GM23338 (cell line): ENCODE data around the gene TTLL9. TPM values are rescaled to one million over a fixed set of nuclear protein-coding genes. Genes with fewer than 3 reads are reported as not detected.

Experiments
- ATAC-seq: fragments of 200-7000 bp; cut with Tn5 transposase; 3 replicates; pipeline ENCODE4 v1.9.1; 2020
- DNase-seq: peaks from one replicate; pipeline ENCODE4 v3.0.0-alpha.2; 2015; ENCODE audit warnings: low spot score
- H2AFZ ChIP-seq: fragments of 200-600 bp; sonication (generic); 2 replicates; pipeline ENCODE4 v1.8.0; 2016; ENCODE audit warnings: antibody characterized with exemption, mild to moderate bottlenecking, moderate library complexity
- H3F3A ChIP-seq: fragments of 200-600 bp; sonication (generic); replicated peaks from 2 replicates; pipeline ENCODE4 v1.8.0; 2017; ENCODE audit warnings: antibody characterized with exemption, mixed run types, low read depth
- H3K27ac ChIP-seq: fragments of 200-600 bp; sonication (generic); 2 replicates; pipeline ENCODE4 v1.6.1; 2016; ENCODE audit warnings: low read depth
- H3K27me3 ChIP-seq: fragments of 200-600 bp; sonication (generic); 2 replicates; pipeline ENCODE4 v1.8.0; 2016; ENCODE audit warnings: mild to moderate bottlenecking, mixed run types, moderate library complexity; ENCODE audit not compliant: insufficient read depth
- H3K36me3 ChIP-seq: fragments of 200-600 bp; sonication (generic); 2 replicates; pipeline ENCODE4 v1.8.0; 2016; ENCODE audit warnings: mild to moderate bottlenecking; ENCODE audit not compliant: insufficient read depth
- H3K4me1 ChIP-seq: fragments of 200-600 bp; sonication (generic); 2 replicates; pipeline ENCODE4 v1.8.0; 2016; ENCODE audit warnings: mild to moderate bottlenecking, moderate library complexity; ENCODE audit not compliant: insufficient read depth
- H3K4me2 ChIP-seq: fragments of 200-600 bp; sonication (generic); 2 replicates; pipeline ENCODE4 v1.7.1; 2017; ENCODE audit warnings: mixed run types
- H3K4me3 ChIP-seq: fragments of 200-600 bp; sonication (generic); 2 replicates; pipeline ENCODE4 v1.6.1; 2016; ENCODE audit warnings: mixed run types
- H3K79me2 ChIP-seq: fragments of 200-600 bp; sonication (generic); replicated peaks from 2 replicates; pipeline ENCODE4 v1.8.0; 2017; ENCODE audit warnings: mild to moderate bottlenecking; ENCODE audit not compliant: insufficient read depth
- H3K9me2 ChIP-seq: fragments of 200-600 bp; sonication (generic); 2 replicates; pipeline ENCODE4 v1.8.0; 2017; ENCODE audit not compliant: insufficient read depth
- H4K20me1 ChIP-seq: fragments of 200-600 bp; sonication (generic); replicated peaks from 2 replicates; pipeline ENCODE4 v1.8.0; 2017; ENCODE audit warnings: mild to moderate bottlenecking; ENCODE audit not compliant: insufficient read depth
- H3K27ac Mint-ChIP-seq: 2 replicates; pipeline ENCODE4 v1.8.0; 2020; ENCODE audit warnings: inconsistent platforms, mild to moderate bottlenecking, moderate library complexity, mixed read lengths
- H3K27me3 Mint-ChIP-seq: 3 replicates; pipeline ENCODE4 v1.8.0; 2022; ENCODE audit warnings: low read depth, mild to moderate bottlenecking, moderate library complexity, mixed read lengths, inconsistent platforms; ENCODE audit not compliant: insufficient read depth, poor library complexity
- H3K36me3 Mint-ChIP-seq: 3 replicates; pipeline ENCODE4 v1.8.0; 2021; ENCODE audit warnings: low read depth, mild to moderate bottlenecking, inconsistent platforms, moderate library complexity, mixed read lengths
- H3K4me1 Mint-ChIP-seq: 3 replicates; pipeline ENCODE4 v1.8.0; 2020; ENCODE audit warnings: mild to moderate bottlenecking, inconsistent platforms, mixed read lengths
- H3K4me3 Mint-ChIP-seq: 3 replicates; pipeline ENCODE4 v1.8.0; 2021; ENCODE audit warnings: moderate library complexity, mild to moderate bottlenecking, inconsistent platforms, mixed read lengths
- H3K9me3 Mint-ChIP-seq: 3 replicates; pipeline ENCODE4 v1.8.0; 2020; ENCODE audit warnings: moderate library complexity, mild to moderate bottlenecking, inconsistent platforms, mixed read lengths
- CREB1 ChIP-seq: fragments of 250-450 bp; sonication (Bioruptor Pico); IDR thresholded peaks from 2 replicates; pipeline ENCODE4 v1.5.0; 2020; ENCODE audit warnings: low read depth, mild to moderate bottlenecking, moderate library complexity
- EZH2 ChIP-seq: fragments of 200-600 bp; sonication (generic); IDR thresholded peaks from one replicate; pipeline ENCODE4 v1.8.0; 2017; ENCODE audit warnings: antibody characterized with exemption, mild to moderate bottlenecking, low read depth; ENCODE audit not compliant: unreplicated experiment
- EZH2phosphoT487 ChIP-seq: fragments of 200-600 bp; sonication (generic); IDR thresholded peaks from one replicate; pipeline ENCODE4 v1.8.1; 2018; ENCODE audit warnings: antibody characterized with exemption; ENCODE audit not compliant: unreplicated experiment
- JUNB ChIP-seq: IDR thresholded peaks from one replicate; pipeline ENCODE4 v1.6.1; 2016; ENCODE audit warnings: antibody characterized with exemption; ENCODE audit not compliant: unreplicated experiment
- NANOG ChIP-seq: IDR thresholded peaks from 2 replicates; pipeline ENCODE4 v1.6.1; 2016; ENCODE audit warnings: antibody characterized with exemption, borderline replicate concordance
- POLR2AphosphoS5 ChIP-seq: IDR thresholded peaks from 2 replicates; pipeline ENCODE4 v1.6.1; 2016; ENCODE audit warnings: antibody characterized with exemption, low read depth
- STAT1 ChIP-seq: IDR thresholded peaks from one replicate; pipeline ENCODE4 v1.6.1; 2016; ENCODE audit warnings: antibody characterized with exemption; ENCODE audit not compliant: unreplicated experiment
- ZNF114 ChIP-seq: fragments of 250-450 bp; sonication (Bioruptor Pico); IDR thresholded peaks from 2 replicates; pipeline ENCODE4 v1.5.0; 2020; ENCODE audit warnings: mild to moderate bottlenecking, moderate library complexity
- ZNF331 ChIP-seq: fragments of 250-450 bp; sonication (Bioruptor Pico); IDR thresholded peaks from 2 replicates; pipeline ENCODE4 v1.5.0; 2020; ENCODE audit warnings: low read depth, mild to moderate bottlenecking, moderate library complexity
- polyA plus RNA-seq: library from polyadenylated mRNA; unstranded; fragments of >200 nt; fragmentation: Nextera tagmentation; extraction: Ambion mirVana; gene quantifications from 2 replicates; pipeline ENCODE4 v1.2.1, GENCODE V29; 2016
- total RNA-seq: library from RNA; depleted of rRNA; stranded (reverse); fragments of >200 nt; shearing (Covaris generic); gene quantifications from 2 replicates; pipeline ENCODE4 v1.2.3, GENCODE V29; 2014
- TF ChIP-seq, protein P1 (sequence below): fragments of 250-450 bp; sonication (Bioruptor Pico); IDR thresholded peaks from 2 replicates; pipeline ENCODE4 v1.5.0; 2020; ENCODE audit warnings: mild to moderate bottlenecking, moderate library complexity
- TF ChIP-seq, protein P2 (sequence below): IDR thresholded peaks from 2 replicates; pipeline ENCODE4 v1.6.1; 2016; ENCODE audit warnings: antibody characterized with exemption
- TF ChIP-seq, protein P3 (sequence below): IDR thresholded peaks from one replicate; pipeline ENCODE4 v1.6.1; 2018; ENCODE audit warnings: antibody characterized with exemption; ENCODE audit not compliant: unreplicated experiment
- TF ChIP-seq, protein P4 (sequence below), 2 experiments: fragments of 200-600 bp in 1 of 2; sonication (generic) in 1 of 2; conservative IDR thresholded peaks; 2 replicates each; pipeline versions ENCODE4 v1.5.1 to v1.6.1; 2016 to 2017; ENCODE audit warnings: antibody characterized with exemption in 2 of 2, low read depth in 2 of 2, mild to moderate bottlenecking in 2 of 2, moderate library complexity in 1 of 2

Gene TTLL9
- total and polyA plus RNA-seq, 2 experiments from 2014 or later: not detected

DNA sequence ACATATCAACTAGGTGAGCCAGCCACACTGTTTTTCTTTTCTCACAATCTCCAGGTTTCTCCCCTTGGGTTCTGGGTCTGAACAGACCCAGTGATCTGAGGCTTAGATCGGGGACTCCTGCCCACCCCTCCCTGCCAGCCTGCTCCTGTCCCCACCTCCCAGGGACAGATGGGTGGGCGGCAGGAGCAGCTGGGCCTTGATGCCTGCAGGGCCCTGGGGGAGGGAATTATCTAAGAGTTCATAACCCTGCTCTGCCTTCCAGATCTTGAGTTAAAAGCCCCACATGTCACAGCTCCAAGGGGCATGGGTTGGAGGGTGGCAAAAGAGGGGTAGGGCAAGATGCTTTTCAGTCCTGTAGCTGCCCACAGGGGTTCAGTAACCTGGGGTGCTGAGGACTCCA is 92.3 kb downstream of the TTLL9 start:
- no peak overlapping the region for H2AFZ ChIP-seq
- H3F3A ChIP-seq: peaks cover 13% of the 10 kb centered on the region
- Mint-ChIP-seq H3K36me3 (no peaks in the 10 kb centered on the region), H3K4me1 (peaks cover 16% of the 10 kb centered on the region), H3K27ac (no peak overlapping the region), H3K4me3 (no peak overlapping the region), H3K27me3 (peaks cover 3% of the 10 kb centered on the region), H3K9me3 (no peaks in the 10 kb centered on the region; the same call in 2 of the 3 replicates)
- H3K9me2 ChIP-seq: no peaks in the 10 kb centered on the region
- no peak for DNase-seq
- TF ChIP-seq, protein P1, sequence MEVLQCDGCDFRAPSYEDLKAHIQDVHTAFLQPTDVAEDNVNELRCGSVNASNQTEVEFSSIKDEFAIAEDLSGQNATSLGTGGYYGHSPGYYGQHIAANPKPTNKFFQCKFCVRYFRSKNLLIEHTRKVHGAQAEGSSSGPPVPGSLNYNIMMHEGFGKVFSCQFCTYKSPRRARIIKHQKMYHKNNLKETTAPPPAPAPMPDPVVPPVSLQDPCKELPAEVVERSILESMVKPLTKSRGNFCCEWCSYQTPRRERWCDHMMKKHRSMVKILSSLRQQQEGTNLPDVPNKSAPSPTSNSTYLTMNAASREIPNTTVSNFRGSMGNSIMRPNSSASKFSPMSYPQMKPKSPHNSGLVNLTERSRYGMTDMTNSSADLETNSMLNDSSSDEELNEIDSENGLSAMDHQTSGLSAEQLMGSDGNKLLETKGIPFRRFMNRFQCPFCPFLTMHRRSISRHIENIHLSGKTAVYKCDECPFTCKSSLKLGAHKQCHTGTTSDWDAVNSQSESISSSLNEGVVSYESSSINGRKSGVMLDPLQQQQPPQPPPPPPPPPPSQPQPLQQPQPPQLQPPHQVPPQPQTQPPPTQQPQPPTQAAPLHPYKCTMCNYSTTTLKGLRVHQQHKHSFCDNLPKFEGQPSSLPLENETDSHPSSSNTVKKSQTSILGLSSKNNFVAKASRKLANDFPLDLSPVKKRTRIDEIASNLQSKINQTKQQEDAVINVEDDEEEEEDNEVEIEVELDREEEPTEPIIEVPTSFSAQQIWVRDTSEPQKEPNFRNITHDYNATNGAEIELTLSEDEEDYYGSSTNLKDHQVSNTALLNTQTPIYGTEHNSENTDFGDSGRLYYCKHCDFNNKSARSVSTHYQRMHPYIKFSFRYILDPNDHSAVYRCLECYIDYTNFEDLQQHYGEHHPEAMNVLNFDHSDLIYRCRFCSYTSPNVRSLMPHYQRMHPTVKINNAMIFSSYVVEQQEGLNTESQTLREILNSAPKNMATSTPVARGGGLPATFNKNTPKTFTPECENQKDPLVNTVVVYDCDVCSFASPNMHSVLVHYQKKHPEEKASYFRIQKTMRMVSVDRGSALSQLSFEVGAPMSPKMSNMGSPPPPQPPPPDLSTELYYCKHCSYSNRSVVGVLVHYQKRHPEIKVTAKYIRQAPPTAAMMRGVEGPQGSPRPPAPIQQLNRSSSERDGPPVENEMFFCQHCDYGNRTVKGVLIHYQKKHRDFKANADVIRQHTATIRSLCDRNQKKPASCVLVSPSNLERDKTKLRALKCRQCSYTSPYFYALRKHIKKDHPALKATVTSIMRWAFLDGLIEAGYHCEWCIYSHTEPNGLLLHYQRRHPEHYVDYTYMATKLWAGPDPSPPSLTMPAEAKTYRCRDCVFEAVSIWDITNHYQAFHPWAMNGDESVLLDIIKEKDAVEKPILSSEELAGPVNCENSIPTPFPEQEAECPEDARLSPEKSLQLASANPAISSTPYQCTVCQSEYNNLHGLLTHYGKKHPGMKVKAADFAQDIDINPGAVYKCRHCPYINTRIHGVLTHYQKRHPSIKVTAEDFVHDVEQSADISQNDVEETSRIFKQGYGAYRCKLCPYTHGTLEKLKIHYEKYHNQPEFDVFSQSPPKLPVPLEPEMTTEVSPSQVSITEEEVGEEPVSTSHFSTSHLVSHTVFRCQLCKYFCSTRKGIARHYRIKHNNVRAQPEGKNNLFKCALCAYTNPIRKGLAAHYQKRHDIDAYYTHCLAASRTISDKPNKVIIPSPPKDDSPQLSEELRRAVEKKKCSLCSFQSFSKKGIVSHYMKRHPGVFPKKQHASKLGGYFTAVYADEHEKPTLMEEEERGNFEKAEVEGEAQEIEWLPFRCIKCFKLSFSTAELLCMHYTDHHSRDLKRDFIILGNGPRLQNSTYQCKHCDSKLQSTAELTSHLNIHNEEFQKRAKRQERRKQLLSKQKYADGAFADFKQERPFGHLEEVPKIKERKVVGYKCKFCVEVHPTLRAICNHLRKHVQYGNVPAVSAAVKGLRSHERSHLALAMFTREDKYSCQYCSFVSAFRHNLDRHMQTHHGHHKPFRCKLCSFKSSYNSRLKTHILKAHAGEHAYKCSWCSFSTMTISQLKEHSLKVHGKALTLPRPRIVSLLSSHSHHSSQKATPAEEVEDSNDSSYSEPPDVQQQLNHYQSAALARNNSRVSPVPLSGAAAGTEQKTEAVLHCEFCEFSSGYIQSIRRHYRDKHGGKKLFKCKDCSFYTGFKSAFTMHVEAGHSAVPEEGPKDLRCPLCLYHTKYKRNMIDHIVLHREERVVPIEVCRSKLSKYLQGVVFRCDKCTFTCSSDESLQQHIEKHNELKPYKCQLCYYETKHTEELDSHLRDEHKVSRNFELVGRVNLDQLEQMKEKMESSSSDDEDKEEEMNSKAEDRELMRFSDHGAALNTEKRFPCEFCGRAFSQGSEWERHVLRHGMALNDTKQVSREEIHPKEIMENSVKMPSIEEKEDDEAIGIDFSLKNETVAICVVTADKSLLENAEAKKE (CRISPR knock-in tag): no peak
- TF ChIP-seq, protein P2, sequence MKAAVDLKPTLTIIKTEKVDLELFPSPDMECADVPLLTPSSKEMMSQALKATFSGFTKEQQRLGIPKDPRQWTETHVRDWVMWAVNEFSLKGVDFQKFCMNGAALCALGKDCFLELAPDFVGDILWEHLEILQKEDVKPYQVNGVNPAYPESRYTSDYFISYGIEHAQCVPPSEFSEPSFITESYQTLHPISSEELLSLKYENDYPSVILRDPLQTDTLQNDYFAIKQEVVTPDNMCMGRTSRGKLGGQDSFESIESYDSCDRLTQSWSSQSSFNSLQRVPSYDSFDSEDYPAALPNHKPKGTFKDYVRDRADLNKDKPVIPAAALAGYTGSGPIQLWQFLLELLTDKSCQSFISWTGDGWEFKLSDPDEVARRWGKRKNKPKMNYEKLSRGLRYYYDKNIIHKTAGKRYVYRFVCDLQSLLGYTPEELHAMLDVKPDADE: no peak
- TF ChIP-seq CREB1 (CRISPR knock-in tag) (no peak), ZNF114 (CRISPR knock-in tag) (no peak), STAT1 (no peak), EZH2phosphoT487 (no peak), POLR2AphosphoS5 (no peak), EZH2 (no peak), NANOG (no peak), ZNF331 (no peak), JUNB (no peak)
- TF ChIP-seq, protein P3, sequence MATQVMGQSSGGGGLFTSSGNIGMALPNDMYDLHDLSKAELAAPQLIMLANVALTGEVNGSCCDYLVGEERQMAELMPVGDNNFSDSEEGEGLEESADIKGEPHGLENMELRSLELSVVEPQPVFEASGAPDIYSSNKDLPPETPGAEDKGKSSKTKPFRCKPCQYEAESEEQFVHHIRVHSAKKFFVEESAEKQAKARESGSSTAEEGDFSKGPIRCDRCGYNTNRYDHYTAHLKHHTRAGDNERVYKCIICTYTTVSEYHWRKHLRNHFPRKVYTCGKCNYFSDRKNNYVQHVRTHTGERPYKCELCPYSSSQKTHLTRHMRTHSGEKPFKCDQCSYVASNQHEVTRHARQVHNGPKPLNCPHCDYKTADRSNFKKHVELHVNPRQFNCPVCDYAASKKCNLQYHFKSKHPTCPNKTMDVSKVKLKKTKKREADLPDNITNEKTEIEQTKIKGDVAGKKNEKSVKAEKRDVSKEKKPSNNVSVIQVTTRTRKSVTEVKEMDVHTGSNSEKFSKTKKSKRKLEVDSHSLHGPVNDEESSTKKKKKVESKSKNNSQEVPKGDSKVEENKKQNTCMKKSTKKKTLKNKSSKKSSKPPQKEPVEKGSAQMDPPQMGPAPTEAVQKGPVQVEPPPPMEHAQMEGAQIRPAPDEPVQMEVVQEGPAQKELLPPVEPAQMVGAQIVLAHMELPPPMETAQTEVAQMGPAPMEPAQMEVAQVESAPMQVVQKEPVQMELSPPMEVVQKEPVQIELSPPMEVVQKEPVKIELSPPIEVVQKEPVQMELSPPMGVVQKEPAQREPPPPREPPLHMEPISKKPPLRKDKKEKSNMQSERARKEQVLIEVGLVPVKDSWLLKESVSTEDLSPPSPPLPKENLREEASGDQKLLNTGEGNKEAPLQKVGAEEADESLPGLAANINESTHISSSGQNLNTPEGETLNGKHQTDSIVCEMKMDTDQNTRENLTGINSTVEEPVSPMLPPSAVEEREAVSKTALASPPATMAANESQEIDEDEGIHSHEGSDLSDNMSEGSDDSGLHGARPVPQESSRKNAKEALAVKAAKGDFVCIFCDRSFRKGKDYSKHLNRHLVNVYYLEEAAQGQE: no peak
- TF ChIP-seq, protein P4, sequence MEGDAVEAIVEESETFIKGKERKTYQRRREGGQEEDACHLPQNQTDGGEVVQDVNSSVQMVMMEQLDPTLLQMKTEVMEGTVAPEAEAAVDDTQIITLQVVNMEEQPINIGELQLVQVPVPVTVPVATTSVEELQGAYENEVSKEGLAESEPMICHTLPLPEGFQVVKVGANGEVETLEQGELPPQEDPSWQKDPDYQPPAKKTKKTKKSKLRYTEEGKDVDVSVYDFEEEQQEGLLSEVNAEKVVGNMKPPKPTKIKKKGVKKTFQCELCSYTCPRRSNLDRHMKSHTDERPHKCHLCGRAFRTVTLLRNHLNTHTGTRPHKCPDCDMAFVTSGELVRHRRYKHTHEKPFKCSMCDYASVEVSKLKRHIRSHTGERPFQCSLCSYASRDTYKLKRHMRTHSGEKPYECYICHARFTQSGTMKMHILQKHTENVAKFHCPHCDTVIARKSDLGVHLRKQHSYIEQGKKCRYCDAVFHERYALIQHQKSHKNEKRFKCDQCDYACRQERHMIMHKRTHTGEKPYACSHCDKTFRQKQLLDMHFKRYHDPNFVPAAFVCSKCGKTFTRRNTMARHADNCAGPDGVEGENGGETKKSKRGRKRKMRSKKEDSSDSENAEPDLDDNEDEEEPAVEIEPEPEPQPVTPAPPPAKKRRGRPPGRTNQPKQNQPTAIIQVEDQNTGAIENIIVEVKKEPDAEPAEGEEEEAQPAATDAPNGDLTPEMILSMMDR (conservative IDR thresholded peaks at IDR 0.05; ENCODE audit: low read depth in 2 of 2): no peak
- H3K4me3 ChIP-seq: no peak overlapping the region
- no peak overlapping the region for H3K4me2 ChIP-seq
- no peak overlapping the region for H3K27ac ChIP-seq
- H4K20me1 ChIP-seq: 0 out of 2 replicates have a peak, but pooled peaks cover 5% of the 10 kb centered on the region
- H3K27me3 ChIP-seq: peaks cover 8% of the 10 kb centered on the region; the same call in 1 of the 2 replicates
- H3K36me3 ChIP-seq: no peaks in the 10 kb centered on the region
- peaks cover 13% of the 10 kb centered on the region for H3K4me1 ChIP-seq
- no peaks in the 10 kb centered on the region for H3K79me2 ChIP-seq
- no peak for ATAC-seq
